ENCODE results near the gene PARVA. TPM values are rescaled to one million over a fixed set of nuclear protein-coding genes. Genes with fewer than 3 reads are reported as not detected.

Gene PARVA
- total and polyA plus RNA-seq, 2 of the 8 experiments (the other 6 are each of a cell fraction or from before 2014, with no cell fraction given): 3.1 to 13.5 TPM

- 92% methylated on average over 6 of the region's 6 CpGs; no CpG with 5 or more reads in 1 of the 2 experiments for WGBS, 2 experiments (ENCODE audit: extremely low coverage in 1 of 2, insufficient coverage in 1 of 2, insufficient read length in 1 of 2, insufficient replicate concordance in 2 of 2, low coverage in 1 of 2, low lambda C conversion rate in 2 of 2, missing lambda C conversion rate in 1 of 2)
- Histone ChIP-seq H3K18ac (ENCODE audit: extremely low read depth, low read length) (no peak overlapping the region), H2BK5ac (ENCODE audit: low read depth, low read length) (no peak overlapping the region), H3K56ac (replicated peaks; ENCODE audit: insufficient read length, low read depth, low read length) (no peak overlapping the region), H3K27me3 (replicated peaks in 1 of 4; ENCODE audit: control insufficient read depth in 3 of 4, extremely low read depth in 1 of 4, insufficient read depth in 3 of 4, low read length in 3 of 4) (no peaks in the 10 kb centered on the region), H3K9ac (replicated peaks in 1 of 4; ENCODE audit: extremely low read depth in 1 of 4, low read depth in 3 of 4, low read length in 3 of 4) (no peak overlapping the region), H3K79me1 (ENCODE audit: low read depth, low read length) (no peaks in the 10 kb centered on the region), H3K4me1 (replicated peaks in 1 of 4; ENCODE audit: control insufficient read depth in 3 of 4, insufficient read depth in 4 of 4, low read length in 3 of 4) (peaks cover 0 to 3% (median 0%) of the 10 kb centered on the region in 4 experiments; a peak in 1 of 7 replicates), H3K36me3 (ENCODE audit: control insufficient read depth in 2 of 4, insufficient read depth in 4 of 4, low read length in 3 of 4) (no peaks in the 10 kb centered on the region), H3K9me3 (ENCODE audit: insufficient read depth in 2 of 2, low read depth in 1 of 2, low read length in 1 of 2) (no peaks in the 10 kb centered on the region), H2BK20ac (ENCODE audit: low read length) (no peak overlapping the region), H3K4ac (replicated peaks; ENCODE audit: insufficient read length, low read depth, low read length) (no peak overlapping the region), H2AFZ (ENCODE audit: low read length) (no peak overlapping the region), H4K5ac (ENCODE audit: insufficient read length, low read depth, low read length) (no peak overlapping the region), H2AK5ac (ENCODE audit: low read depth, low read length) (no peak overlapping the region), H3K23ac (ENCODE audit: insufficient read length) (no peak overlapping the region), H3K79me2 (ENCODE audit: control insufficient read depth in 1 of 2, insufficient read depth in 2 of 2, low read length in 2 of 2) (no peaks in the 10 kb centered on the region), H3K23me2 (ENCODE audit: low read depth, low read length) (no peaks in the 10 kb centered on the region; the same call in 1 of the 2 replicates), H4K20me1 (replicated peaks in 1 of 2; ENCODE audit: control insufficient read depth in 1 of 2, insufficient read depth in 2 of 2, low read length in 2 of 2) (no peaks in the 10 kb centered on the region), H3K4me3 (ENCODE audit: extremely low read depth in 1 of 4, insufficient read depth in 2 of 4, low read depth in 3 of 4, low read length in 4 of 4) (no peak overlapping the region), H3K4me2 (ENCODE audit: insufficient read depth in 1 of 2, low read depth in 2 of 2, low read length in 2 of 2) (no peak overlapping the region), H2BK120ac (replicated peaks; ENCODE audit: low read depth, low read length) (no peak overlapping the region), H2BK15ac (ENCODE audit: low read length) (no peak overlapping the region), H4K8ac (ENCODE audit: extremely low read depth, insufficient read depth, low read length) (no peak overlapping the region), H2BK12ac (ENCODE audit: low read depth, low read length) (no peak overlapping the region), H3K27ac (ENCODE audit: low read depth, low read length) (no peak overlapping the region), H3K14ac (ENCODE audit: insufficient read length) (no peak overlapping the region), H4K91ac (replicated peaks; ENCODE audit: insufficient read length, low read length) (no peak overlapping the region)
- ChIA-PET POLR2A (ENCODE audit: partially characterized antibody) (interaction anchor here (0.6 kb wide), 1 partner anchor 106 kb away, joined by 3 read pairs; no protein-coding TSS in a partner anchor), CTCF (ENCODE audit: partially characterized antibody) (interaction anchor here (0.6 to 0.8 kb wide), 2 partner anchors 63 to 543 kb away, joined by 3 read pairs; no protein-coding TSS in a partner anchor)
- DNase-seq (ENCODE audit: low read depth in 1 of 2, low spot score in 2 of 2) (no peak), FAIRE-seq (no peak)
- no peak for TF ChIP-seq HDAC2 (IDR thresholded peaks at IDR 0.05; ENCODE audit: borderline replicate concordance in 1 of 2, low read depth in 2 of 2, low read length in 2 of 2)
- TF ChIP-seq TCF12 (IDR thresholded peaks at IDR 0.05; ENCODE audit: low read depth, low read length): no peak
- no peak for TF ChIP-seq YY1 (IDR thresholded peaks at IDR 0.05; ENCODE audit: low read depth, low read length)
- TF ChIP-seq BACH1 (IDR thresholded peaks at IDR 0.05; ENCODE audit: low read length): no peak
- no peak for TF ChIP-seq KDM4A (IDR thresholded peaks at IDR 0.05; ENCODE audit: low read depth, low read length, severe bottlenecking)
Observed at GRCh38 chr11:12420706-12421105, 43.3 kb downstream of the PARVA start.

Measured in H1 (cell line).